SHP77 (cell line): ENCODE measurements around the gene CHKB.

ENCODE experiments used
- DNase-seq, 2 experiments: peaks; one replicate each; lab custom pipeline; 2025; lab: John Stamatoyannopoulos, UW

The CHKB gene

GRCh38 chr22:50599816-50600455 is 17.3 kb upstream of the CHKB start:
- DNase-seq, result peak in 1 of 2 experiments; percentile 26

- no peak for DNase-seq
Observed at GRCh38 chr22:50597097-50597496, 14.4 kb upstream of the CHKB start.

GRCh38 chr22:50595189-50595588 is 12.5 kb upstream of the CHKB start:
- no peak for DNase-seq

GRCh38 chr22:50587407-50587806 is 4.8 kb upstream of the CHKB start:
- DNase-seq, result no peak

GRCh38 chr22:50586416-50586815 is 3.8 kb upstream of the CHKB start:
- no peak for DNase-seq

- no peak for DNase-seq
Observed at GRCh38 chr22:50585781-50586180, 3.1 kb upstream of the CHKB start.

GRCh38 chr22:50585238-50585637 is 2.6 kb upstream of the CHKB start:
- DNase-seq, result no peak

- DNase-seq, result no peak
Observed at GRCh38 chr22:50584106-50585096, 1.8 kb upstream of the CHKB start.

GRCh38 chr22:50583294-50583861 is 729 bp upstream of the CHKB start:
- DNase-seq, result no peak

GRCh38 chr22:50581950-50582492 is 628 bp downstream of the CHKB start:
- peak in 1 of 2 experiments; percentile 63 for DNase-seq

- no peak for DNase-seq
Observed at GRCh38 chr22:50581031-50581949, 1.4 kb downstream of the CHKB start.

- DNase-seq, result no peak
Observed at GRCh38 chr22:50579752-50580151, 2.9 kb downstream of the CHKB start.

GRCh38 chr22:50578776-50579310 is 3.8 kb downstream of the CHKB start:
- no peak for DNase-seq

GRCh38 chr22:50577987-50578775 is 4.5 kb downstream of the CHKB start, which contains the start of gene CPT1B:
Gene CPT1B (minus strand): TSS chr22:50578427. CDS start chr22:50577915, 512 bp downstream.
- no peak for DNase-seq

- DNase-seq, result no peak
Observed at GRCh38 chr22:50577697-50577986, 5.0 kb downstream of the CHKB start.

- no peak for DNase-seq
Observed at GRCh38 chr22:50576806-50577696, 5.6 kb downstream of the CHKB start.

GRCh38 chr22:50576070-50576469 is 6.6 kb downstream of the CHKB start:
- peak; percentile 67 to 69 for DNase-seq

- DNase-seq, result no peak
Observed at GRCh38 chr22:50575426-50575941, 7.2 kb downstream of the CHKB start.

GRCh38 chr22:50574383-50574755 is 8.3 kb downstream of the CHKB start:
- DNase-seq, result no peak
